ENCODE data around the gene ZNF835.

The ZNF835 gene

DNA sequence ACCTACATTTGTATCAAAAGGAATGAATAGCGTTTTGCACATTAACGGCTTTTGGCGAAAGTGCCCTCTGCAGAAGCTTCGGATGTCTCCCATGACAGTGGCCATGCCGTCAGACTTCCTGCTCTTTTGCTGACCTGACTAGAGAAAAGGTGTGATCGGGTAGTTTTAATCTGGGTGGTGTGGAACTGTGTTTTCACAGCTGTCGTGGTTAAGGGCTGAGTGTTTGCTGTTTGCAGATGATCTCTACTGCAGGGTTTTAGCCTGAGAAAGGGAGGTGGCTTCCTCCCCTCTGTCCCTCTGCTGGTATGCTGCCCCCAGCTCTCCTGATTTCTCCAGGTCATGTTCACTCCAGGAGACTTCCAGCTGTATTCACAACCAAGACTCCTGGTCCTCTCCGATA lies 54.0 kb downstream of the ZNF835 start:
- no peaks in the 10 kb centered on the region for H3K27me3 ChIP-seq (ENCODE audit: insufficient read depth, insufficient read length)
- H3K9me3 ChIP-seq (ENCODE audit: insufficient read depth, low read length): no peaks in the 10 kb centered on the region
- H3K4me1 ChIP-seq (ENCODE audit: insufficient read depth, insufficient read length): no peaks in the 10 kb centered on the region
- H3K36me3 ChIP-seq (ENCODE audit: insufficient read depth, insufficient read length, low read length): peaks cover 39% of the 10 kb centered on the region
- H3K4me3 ChIP-seq (ENCODE audit: insufficient read length, low read depth): no peak overlapping the region
- no peak overlapping the region for H3K9ac ChIP-seq (ENCODE audit: insufficient read length, low read depth)
- no peak for DNase-seq (ENCODE audit: low read depth, low spot score)
- TF ChIP-seq SUZ12 (IDR thresholded peaks at IDR 0.05; ENCODE audit: extremely low read depth, insufficient read depth, insufficient read length): no peak
- TF ChIP-seq YY1 (IDR thresholded peaks at IDR 0.05; ENCODE audit: insufficient read depth, insufficient read length): no peak
- TF ChIP-seq ZNF274 (IDR thresholded peaks at IDR 0.05; ENCODE audit: low read depth, low read length): no peak

DNA sequence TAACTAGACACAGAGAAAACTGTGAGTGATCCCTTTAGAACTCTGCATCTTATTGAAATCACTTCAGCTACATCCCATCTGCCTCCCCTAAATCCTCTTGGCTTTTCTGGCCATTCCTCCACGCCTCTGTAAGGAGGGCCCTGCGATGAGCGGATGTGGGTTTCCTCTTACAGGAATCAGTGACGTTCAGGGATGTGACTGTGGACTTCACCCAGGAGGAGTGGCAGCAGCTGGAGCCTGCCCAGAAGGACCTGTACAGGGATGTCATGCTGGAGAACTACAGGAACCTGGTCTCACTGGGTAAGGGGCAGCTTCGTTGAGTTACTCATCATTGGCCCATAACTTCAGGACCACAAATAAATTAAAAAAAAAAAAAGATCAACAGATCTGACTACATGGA lies 57.9 kb downstream of the ZNF835 start:
- Histone ChIP-seq H3K27me3 (ENCODE audit: insufficient read depth, insufficient read length) (no peaks in the 10 kb centered on the region), H3K9me3 (ENCODE audit: insufficient read depth, low read length) (no peaks in the 10 kb centered on the region), H3K4me1 (ENCODE audit: insufficient read depth, insufficient read length) (no peaks in the 10 kb centered on the region), H3K9ac (ENCODE audit: insufficient read length, low read depth) (no peak overlapping the region), H3K4me3 (ENCODE audit: insufficient read length, low read depth) (no peak overlapping the region), H3K36me3 (ENCODE audit: insufficient read depth, insufficient read length, low read length) (peaks cover 23% of the 10 kb centered on the region)
- DNase-seq (ENCODE audit: low read depth, low spot score): no peak
- TF ChIP-seq SUZ12 (IDR thresholded peaks at IDR 0.05; ENCODE audit: extremely low read depth, insufficient read depth, insufficient read length) (no peak), ZNF274 (IDR thresholded peaks at IDR 0.05; ENCODE audit: low read depth, low read length) (no peak), YY1 (IDR thresholded peaks at IDR 0.05; ENCODE audit: insufficient read depth, insufficient read length) (no peak)

GRCh38 chr19:56612737-56613136 lies 58.8 kb downstream of the ZNF835 start:
- Histone ChIP-seq H3K4me3 (ENCODE audit: insufficient read length, low read depth) (no peak overlapping the region), H3K9me3 (ENCODE audit: insufficient read depth, low read length) (no peaks in the 10 kb centered on the region), H3K4me1 (ENCODE audit: insufficient read depth, insufficient read length) (no peaks in the 10 kb centered on the region), H3K27me3 (ENCODE audit: insufficient read depth, insufficient read length) (no peaks in the 10 kb centered on the region), H3K9ac (ENCODE audit: insufficient read length, low read depth) (no peak overlapping the region), H3K36me3 (ENCODE audit: insufficient read depth, insufficient read length, low read length) (peaks cover 19% of the 10 kb centered on the region)
- TF ChIP-seq SUZ12 (IDR thresholded peaks at IDR 0.05; ENCODE audit: extremely low read depth, insufficient read depth, insufficient read length) (no peak), ZNF274 (IDR thresholded peaks at IDR 0.05; ENCODE audit: low read depth, low read length) (no peak), YY1 (IDR thresholded peaks at IDR 0.05; ENCODE audit: insufficient read depth, insufficient read length) (no peak)
- DNase-seq (ENCODE audit: low read depth, low spot score): no peak
